ENCODE measurements around the gene ACSM5.

ACSM5 gene

DNA sequence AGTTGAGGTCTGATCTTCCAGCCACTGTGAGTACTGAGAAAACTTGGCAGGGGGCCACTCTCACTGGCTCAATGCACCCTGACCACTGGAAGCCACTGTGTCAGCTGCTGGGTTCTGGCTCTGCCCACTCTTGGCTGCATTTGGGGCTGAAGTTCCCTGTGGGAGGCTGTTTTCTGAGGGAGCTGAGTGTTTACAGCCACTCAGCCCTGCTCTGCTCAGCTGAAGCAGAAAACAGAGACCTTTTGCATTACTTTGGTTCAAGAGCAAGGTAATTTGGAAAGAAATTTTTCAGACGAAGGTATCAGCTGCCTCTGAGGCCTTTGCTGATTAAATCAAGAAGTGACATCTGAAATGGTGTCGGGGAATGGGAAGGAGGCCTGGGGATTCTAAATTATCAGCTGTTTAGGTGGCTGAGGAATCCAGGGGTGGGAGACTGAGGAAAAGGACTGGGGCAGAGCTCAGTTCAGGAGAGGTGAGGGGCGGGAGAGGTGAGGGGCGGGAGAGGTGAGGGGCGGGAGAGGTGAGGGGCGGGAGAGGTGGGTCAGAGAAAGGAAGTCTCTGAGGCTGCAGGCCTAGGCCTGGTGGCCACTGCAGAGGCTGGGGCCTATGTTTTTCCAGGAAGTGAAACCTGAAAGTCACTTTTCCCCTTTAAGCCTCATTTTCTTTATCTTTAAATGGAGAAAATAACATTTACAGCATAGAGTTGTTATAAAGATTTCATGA is at the start of gene ACSM5:
Gene ACSM5, plus strand, starts transcription at position 137 of the 723 bp plus-strand sequence. CDS start 1,951 bp downstream, outside the sequence.
- peak; percentile 61 for DNase-seq

GRCh38 chr16:20359997-20360396 is 49.3 kb upstream of the ACSM5 start:
- no peak for DNase-seq

DNA sequence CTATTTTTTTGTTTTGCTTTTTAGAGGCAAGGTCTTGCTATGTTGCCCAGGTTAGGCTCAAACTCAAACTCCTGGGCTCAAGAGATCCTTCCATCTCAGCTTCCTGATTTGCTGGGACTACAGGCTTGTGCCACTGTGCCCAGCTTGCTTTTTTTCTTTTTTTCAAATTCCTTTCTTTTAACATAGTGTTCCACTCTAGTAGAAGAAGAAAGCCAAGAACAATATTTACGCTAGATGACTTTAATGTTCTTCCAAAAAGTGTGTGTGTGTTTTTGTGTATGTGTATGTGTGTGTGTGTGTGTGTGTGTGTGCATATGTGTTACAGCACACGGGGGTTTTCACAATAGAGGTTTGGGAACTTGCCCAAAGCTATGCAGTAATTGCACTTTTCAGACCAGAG is 46.1 kb upstream of the ACSM5 start:
- no peak for DNase-seq

DNA sequence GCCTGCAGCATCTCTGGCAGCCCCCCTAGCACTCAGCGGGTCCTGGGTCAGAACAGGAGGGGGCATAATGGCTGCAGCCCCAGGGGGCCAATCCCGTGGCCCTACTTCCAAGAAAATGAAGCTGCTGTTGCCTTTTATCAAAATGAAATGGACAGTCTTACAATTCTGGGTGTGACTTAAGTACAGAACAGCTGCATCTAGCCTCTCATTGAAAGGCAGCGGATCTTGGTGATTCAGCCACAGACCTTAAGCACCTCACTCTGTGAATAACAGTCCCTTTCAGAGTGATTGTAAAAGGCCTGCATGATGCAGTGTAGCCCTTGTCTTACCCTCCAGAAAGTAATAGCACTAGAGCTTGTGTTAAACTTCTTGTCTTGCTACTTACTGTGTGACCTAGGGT is 45.3 kb upstream of the ACSM5 start:
- DNase-seq, result no peak

DNA sequence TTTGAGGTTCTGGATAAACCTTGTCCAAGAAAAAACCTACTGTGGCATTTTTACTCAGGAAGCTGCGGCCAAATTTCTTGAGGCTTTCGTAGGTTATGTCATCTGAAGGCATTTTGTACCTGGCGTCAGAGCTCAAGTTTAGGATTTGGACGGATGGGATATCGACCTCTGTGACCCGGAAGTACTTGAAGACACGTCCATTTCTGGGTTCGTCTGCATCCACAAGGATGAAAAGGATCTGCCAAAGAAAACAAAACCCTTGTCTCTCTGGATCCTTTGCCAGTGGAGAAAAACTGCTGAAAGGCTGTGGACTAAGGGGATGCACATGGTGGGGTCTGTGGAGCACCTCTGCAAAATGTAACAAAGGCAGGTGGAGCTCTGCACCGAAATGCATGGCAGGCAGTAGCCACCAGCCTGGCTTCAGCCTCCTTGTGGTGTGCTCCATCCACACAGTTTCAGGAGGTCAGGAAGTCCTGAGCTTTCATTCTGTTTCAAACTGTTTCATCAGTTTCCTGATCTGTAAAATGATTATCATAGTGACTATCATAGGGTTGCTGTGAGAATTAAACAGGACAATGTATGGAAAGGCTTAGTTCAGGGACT is 39.8 kb upstream of the ACSM5 start:
- no peak for DNase-seq

GRCh38 chr16:20372701-20373100 is 36.6 kb upstream of the ACSM5 start:
- no peak for DNase-seq

- DNase-seq, result no peak
Measured at GRCh38 chr16:20377181-20377580, 32.2 kb upstream of the ACSM5 start.

DNA sequence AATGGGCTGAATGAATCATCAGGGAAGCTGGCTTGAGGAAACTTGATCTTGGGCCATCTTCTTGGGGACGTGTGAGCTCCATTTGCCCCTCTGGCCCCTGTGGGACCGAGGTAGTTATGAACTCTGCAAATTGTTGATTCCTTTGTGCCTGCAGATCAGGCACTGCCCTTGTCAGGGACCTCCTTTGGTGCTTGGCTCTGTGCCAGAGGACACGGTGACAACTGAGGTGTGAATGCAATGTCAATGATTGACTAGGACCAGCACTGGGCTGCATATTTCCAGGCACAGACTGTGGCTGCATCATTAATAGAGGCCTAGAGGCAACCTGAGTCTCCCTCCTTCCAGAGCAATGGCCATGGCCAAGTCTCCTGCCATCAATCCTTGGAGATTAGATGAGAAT is 28.6 kb upstream of the ACSM5 start:
- DNase-seq, result no peak

- DNase-seq, result no peak
Measured at GRCh38 chr16:20382202-20382948, 27.0 kb upstream of the ACSM5 start.

DNA sequence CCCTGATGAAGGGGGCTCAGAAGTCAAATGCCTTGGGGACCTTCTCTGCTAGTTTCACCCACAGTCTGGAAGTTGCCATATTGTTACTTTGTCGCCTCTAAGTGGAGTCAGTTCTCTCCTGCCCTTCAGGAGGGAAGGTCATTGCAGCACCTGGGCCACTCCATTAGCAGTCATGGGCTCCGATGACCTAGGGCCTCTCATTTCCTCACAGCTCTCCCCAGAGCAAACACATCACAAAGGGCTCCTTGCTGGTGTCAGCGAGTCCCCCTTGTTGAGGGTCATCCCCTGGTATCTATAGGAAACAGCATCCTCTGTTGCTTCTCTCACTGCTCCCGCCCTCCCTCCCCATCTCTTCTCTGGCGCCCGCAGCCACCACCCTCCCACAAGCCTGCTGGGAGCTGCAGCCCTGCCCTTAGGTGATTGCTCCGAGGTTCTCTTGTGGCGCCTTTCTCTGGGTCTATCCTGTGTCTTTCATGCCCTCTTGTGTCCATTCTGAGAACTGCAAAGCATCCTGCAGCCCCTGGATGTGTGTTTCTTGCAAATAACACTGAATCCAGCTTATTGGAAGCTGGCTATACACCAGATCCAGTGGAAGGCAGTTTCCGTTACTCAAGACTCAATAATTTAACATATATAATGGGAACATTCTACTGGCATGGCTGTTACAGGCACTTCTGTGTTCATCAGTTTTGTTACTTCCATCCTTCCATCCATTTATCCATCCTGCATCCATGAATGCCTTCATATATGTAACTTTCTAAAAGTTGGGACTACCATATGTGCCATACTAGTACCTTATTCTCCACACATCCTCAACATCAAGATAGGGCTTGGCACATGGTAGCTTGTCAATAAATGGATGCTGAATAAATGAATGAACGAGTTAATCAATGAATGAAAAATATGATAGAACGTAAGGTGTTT is 26.0 kb upstream of the ACSM5 start:
- peak; percentile 77 for DNase-seq

- DNase-seq, result peak; percentile 8
Measured at GRCh38 chr16:20385844-20386832, 23.2 kb upstream of the ACSM5 start.

- no peak for DNase-seq
Measured at GRCh38 chr16:20387978-20388377, 21.4 kb upstream of the ACSM5 start.

DNA sequence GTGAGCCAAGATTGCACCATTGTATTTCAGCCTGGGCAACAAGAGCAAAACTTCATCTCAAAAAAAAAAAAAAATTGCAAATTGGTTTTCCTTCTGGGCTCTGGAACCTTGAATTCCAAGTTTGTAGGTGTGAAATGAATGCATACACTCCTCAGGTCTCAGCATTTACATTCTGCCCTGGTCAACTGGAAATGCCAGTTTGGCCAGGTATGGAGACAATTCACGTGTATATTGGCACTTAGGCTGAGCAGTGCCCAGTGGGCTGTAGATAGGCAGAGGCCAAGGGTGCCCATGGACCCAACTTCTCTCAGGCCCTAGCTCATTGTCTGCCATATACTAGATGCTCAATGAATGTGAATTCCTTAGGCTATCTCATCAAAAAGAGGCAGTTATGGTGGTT is 20.5 kb upstream of the ACSM5 start:
- no peak for DNase-seq

GRCh38 chr16:20391045-20391444 is 18.3 kb upstream of the ACSM5 start:
- no peak for DNase-seq

DNA sequence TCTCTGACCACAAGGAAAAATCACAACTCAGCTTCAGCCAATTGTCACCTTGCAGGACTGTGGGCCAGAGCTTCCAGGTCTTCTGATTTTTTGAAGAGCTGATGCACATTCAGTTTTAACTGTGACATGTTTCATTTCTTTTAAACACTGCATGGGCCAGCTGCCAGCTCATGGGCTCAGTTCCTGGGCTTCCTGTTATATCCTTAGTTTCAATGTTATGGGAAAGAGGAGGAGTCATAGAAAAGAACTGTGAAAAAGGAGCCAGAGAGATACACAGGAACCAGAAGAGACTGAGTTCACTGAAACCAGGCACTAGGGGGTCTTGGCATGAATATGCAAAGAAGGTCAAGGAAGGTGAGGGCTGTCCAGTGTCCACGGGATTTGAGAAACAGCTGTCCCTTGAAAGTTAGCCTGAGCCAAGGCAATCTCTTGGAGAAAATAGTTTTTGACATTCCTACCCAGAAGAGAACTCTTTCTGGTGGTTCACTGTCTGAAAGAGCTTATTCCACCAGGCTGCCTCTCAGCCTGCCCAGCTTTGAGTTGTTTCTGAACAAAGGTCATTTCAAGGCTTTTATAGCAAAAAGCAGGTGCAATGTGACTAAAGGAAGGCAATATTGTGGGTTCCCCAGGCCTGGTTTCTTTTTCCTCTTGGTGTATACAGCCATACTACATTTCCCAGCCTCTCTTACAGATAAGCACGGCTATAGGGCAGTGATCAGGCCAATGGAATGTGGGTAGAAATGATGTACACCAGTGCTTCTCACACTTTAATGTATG is 15.3 kb upstream of the ACSM5 start:
- no peak for DNase-seq

DNA sequence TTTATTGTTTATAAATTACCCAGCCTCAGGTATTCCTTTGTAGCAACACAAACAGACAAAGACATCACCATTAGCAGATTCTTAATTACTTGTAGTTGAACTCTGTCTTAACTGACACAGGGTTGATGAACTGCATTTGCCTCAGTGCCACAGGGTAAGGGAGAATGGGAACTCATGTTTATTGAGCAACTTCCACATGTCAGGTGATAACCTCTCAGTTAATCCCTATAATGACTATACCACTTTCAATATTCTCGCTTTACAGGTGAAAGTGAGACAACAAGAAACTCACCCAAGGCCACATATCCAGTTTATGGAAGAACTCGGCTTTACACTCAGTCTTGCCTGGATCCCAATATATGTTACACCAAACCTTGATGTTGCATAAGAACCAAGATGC is 13.4 kb upstream of the ACSM5 start:
- DNase-seq, result no peak

GRCh38 chr16:20396846-20397467 is 12.4 kb upstream of the ACSM5 start:
- DNase-seq, result no peak

DNA sequence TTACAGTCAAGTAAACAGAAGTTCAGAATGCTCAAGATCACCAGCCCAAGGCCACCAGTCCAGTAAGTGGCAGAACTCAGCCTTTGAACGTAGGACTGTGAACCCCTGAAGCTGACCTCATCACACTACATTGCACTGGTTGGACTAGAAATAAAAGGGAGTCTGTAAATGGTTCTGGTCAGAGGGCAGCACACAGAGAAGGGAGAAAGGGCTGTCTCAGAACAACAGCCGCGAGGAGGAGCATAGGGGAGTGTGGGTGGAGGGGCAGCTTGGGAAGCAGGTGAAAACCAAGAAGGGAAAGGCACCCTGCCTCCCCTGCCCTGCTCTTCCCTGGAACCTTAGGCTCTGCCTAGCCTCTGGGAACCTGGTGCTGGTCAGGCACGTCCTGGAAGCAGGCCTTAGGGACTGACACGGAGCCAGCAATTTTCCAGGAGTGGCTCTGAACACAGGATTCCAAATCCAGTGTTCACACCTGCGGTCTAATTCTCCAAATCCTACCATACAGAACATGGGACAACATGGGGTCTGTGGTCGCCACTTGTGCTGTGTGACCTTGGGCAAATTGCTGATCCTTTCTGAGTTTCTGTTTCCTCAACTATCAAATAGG is 11.8 kb upstream of the ACSM5 start:
- DNase-seq, result no peak

DNA sequence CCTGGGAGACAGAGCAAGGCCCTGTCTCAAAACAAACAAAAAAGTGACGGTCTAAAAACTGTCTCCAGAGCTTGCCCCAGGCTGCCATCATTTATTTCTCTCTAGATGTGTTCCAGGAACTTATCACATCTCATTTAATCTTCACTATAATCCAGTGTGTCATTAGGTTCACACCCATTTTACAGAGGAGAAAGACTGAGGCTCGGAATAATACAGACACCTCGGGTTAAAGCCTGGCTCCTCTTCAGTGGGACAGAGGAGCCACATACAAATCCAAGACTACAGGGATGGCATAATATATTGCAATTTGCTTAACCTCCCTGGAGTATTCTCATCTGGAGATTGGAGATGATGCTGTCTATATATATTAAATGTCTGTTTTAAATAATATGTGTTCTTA is 10.7 kb upstream of the ACSM5 start:
- DNase-seq, result no peak

- no peak for DNase-seq
Measured at GRCh38 chr16:20399185-20399584, 10.1 kb upstream of the ACSM5 start.
